Measurements from ENCODE around the gene SREK1IP1. TPM values are rescaled to one million over a fixed set of nuclear protein-coding genes. Genes with fewer than 3 reads are reported as not detected.

The SREK1IP1 gene
- total RNA-seq, 1 donor from 2014 or later = 14.8 TPM

DNA sequence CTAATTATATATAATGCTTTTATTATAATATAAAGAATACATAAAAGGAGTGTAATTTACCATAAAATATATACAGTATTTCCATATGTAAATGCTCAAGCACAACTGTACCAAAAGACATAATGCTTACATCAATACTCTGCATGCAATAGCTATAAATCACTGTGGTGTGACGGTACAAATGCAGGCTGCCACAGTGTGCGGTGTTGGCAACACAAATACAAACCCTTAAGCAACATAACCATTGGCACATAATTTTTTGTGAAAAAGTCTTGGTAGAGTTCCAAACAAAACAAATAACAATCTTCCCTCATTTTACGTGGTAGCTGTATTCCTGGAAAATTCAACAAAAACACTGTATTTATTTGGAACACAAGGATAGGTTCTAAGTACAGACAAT lies 80.1 kb downstream of the SREK1IP1 start:
- no peak for DNase-seq (ENCODE audit: low spot score)

DNA sequence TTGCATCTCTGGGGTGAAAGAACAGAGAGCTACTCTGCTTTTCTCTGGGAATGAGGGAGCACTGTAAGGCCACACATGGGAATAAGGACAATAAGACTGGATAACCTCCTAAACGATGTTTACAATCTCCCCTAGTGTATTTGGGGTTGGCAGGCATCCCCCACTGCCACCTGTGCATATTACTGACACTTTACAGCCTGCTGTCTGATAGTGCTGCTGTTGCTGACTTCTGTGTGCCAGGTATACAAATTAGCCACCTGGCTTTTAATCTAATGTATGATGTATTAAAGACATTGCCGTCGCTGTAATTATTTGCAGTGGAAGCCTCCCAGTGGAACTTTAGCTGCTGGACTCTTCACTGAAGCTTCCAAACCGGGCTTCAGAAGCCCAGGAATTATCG lies 82.6 kb downstream of the SREK1IP1 start:
- DNase-seq (ENCODE audit: low spot score) = no peak

DNA sequence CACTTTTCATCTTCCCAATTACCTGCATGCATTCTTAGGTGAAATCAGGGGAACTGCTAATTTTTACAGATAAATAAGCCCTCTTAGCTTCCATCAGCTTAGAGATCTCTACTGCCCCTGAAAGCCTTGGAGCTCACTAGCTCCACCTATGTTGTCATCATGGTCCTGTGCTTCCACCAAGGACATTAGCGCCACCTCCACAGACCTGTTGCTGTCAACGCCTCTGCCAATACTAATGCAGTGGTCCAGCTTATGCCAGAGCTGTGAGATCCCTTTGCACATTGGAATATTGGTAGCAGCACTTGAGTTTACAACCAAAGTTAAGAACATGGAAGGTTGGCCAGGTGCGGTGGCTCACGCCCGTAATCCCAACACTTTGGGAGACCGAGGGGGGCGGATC lies 85.9 kb downstream of the SREK1IP1 start:
- DNase-seq (ENCODE audit: low spot score) = no peak

DNA sequence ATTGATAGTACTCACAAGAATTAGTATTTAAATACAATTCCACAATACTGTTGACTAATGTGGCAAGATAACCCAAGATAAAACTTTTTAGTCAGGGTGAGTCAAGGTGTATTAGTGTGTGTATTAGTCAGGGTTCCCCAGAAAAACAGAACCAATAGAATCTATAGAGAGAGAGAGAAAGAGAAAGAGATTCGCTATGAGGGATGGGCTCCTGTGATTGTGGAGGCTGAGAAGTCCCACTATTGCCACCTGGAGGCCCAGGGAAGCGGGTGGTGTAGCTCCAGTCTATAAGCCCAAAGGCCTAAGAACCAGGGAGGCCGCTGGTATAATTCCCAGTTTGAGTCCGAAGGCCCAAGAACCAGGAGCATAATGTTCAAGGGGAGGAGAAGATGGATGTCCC lies 88.2 kb downstream of the SREK1IP1 start:
- no peak for DNase-seq (ENCODE audit: low spot score)

DNA sequence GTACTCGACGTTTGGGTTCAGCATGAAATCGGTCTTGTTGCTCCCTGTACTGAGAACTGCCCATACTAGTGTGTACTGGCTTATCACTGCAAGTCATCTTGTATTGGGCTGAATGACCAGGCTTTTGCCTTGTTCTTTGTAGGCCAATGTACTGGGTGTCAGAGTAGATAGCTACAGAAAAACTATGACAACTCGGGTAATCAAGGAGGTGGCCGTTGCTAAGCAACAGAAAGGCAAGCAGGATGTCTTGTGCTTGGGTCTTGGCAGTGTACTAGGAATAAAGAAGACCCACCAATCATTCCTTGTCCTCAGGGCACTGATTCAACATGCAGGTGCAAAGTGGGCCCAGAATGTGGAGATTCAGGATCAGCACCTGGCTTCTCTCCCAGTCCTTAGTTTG lies 90.1 kb downstream of the SREK1IP1 start:
- DNase-seq (ENCODE audit: low spot score) = no peak

DNA sequence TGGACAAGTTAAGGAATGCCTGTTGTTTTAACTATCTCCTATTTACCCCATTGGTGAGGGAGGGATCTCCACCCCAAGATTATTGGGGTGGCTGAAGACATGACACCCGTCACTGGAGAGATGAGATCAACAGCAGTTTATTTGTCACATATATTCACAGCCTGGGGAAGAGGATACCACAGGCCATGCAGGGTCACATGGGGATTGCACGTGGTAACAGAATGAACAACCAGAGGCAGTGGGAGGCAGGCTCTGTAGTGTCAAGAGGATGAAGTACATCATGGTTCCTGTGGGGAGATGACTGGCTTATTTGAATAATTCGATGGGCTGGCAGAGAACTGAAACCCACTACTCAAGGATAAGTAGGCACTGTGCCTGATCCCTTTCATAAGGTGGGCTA lies 96.8 kb downstream of the SREK1IP1 start:
- no peak for DNase-seq (ENCODE audit: low spot score)

DNA sequence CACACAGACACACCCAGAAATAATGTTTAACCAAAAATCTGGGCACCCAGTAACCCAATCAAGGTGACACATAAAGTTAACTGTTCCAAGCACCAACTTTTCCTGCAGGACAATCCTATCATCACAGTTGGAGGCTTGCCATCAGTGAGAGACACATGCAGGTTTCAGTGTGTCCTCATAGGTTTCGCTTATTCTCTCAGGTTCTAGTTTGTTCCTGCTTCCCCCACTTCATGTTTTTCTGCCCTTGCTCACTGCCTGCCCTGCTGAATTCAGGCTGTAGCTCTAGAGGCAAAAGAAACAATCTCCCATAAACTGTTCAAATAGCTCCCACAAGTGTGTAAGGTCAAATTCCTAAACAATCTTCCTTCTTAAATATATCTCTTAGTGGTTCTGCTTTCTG lies 98.2 kb downstream of the SREK1IP1 start:
- no peak for DNase-seq (ENCODE audit: low spot score)

Other genes with a start within 250 kb of the SREK1IP1 start
- not detected for gene SHISAL2B, start 78.2 kb downstream of the SREK1IP1 start, total RNA-seq
- gene CWC27, start 239 bp upstream of the SREK1IP1 start, total RNA-seq = 22.8 TPM